ENCODE measurements around the gene OPN1MW.
A peak's percentile ranks its signal among the peaks of the same experiment; 100 is the strongest.
"Not testable (repeated sequence)": the region's sequence is repeated elsewhere in the genome, so short reads cannot be mapped to it uniquely, and the experiment has no call there.

OPN1MW gene

DNA sequence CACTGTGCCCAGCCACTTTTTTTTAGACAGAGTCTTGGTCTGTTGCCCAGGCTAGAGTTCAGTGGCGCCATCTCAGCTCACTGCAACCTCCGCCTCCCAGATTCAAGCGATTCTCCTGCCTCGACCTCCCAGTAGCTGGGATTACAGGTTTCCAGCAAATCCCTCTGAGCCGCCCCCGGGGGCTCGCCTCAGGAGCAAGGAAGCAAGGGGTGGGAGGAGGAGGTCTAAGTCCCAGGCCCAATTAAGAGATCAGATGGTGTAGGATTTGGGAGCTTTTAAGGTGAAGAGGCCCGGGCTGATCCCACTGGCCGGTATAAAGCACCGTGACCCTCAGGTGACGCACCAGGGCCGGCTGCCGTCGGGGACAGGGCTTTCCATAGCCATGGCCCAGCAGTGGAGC is at the start of gene OPN1MW:
Gene OPN1MW, plus strand, starts transcription at position 301 of the 400 bp plus-strand sequence. Its CDS starts 82 bp downstream, at position 383.
- DNase-seq (ENCODE audit: low read depth) = not testable (repeated sequence)

DNA sequence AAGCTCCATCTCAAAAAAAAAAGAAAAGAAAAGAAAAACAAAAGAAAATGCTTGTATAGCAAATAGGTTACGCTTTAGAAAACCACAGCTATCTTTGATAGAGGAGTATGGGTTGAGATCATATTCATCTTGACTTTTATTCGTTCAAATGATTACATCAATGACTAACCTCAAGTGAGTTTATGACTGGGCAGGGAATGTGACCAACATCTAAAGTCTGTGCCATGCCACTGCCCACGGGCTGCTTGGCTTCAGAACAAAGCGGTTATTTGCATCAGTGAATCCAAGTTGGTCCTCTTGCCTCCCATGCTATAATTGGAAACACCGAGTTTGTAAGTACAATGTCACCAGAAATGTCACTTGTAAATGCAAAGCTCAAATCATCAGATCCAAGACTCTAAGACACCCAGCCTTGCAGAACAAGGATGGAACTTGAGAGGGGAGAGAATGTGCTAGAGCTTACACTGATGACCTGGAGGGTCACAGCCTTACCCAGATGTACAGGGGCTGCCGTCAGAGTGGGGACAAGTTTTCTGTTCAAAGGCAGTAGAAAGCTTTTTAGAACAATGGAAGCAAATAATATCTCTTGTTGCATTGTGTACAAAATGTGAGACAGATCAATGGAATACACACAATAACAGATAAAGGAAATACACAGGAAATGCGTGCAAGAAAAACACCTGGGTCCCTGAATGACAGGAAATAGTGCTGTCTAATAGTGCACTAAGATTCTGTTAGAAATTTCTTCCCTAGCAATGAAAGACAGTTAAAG is 46.8 kb upstream of the OPN1MW start:
- peak; percentile 23 for DNase-seq (ENCODE audit: low read depth)

DNA sequence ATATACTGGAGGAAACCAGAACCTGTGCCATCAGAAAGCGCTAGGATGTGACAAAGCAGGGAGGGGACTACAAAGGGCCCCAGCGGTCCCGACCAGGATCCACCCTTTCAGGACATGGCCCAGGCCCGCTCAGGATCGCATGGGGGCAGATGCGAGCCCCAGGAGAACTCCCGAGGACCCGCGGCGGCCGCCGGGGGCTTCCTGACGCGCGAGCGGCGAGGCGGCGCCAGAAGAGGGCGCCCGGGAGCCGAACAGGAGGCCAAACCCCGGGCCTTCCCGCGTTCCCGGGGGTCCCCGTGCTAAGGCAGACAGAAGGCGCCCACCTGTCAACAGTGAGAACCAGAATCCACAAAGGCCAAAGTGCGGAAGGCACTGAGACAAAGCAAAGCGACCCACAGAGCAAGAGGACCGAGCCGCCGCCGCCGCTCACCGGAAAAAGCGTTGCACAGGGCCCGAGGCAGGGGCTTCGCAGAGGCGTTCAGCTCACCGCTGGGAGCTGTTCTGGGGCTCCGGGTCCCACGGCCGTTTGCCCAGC is 45.7 kb upstream of the OPN1MW start:
- DNase-seq (ENCODE audit: low read depth) = peak; percentile 55

DNA sequence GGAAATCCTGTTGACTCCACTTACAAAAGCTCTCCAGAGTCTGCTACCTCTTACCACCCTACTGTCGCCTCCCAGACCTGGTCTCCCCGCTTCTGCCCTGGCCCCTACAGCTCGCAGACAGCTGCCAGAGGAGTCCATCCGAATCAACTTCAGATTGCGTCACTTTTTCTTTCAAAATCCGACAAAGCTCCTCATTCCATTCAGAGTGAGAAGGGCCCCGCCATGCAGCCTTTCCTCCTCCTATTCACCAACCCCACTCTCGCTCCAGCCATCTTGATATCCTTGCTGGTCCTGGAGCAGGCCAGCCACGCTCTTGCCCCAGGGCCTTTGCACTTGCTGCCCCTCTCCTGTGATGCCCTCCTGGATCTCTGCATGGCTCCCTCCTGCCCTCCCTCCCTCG is 43.5 kb upstream of the OPN1MW start:
- DNase-seq (ENCODE audit: low read depth) = no peak

DNA sequence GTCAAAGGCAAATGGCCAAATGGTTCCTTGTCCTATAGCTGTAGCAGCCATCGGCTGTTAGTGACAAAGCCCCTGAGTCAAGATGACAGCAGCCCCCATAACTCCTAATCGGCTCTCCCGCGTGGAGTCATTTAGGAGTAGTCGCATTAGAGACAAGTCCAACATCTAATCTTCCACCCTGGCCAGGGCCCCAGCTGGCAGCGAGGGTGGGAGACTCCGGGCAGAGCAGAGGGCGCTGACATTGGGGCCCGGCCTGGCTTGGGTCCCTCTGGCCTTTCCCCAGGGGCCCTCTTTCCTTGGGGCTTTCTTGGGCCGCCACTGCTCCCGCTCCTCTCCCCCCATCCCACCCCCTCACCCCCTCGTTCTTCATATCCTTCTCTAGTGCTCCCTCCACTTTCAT is 42.2 kb upstream of the OPN1MW start:
- no peak for DNase-seq (ENCODE audit: low read depth)

DNA sequence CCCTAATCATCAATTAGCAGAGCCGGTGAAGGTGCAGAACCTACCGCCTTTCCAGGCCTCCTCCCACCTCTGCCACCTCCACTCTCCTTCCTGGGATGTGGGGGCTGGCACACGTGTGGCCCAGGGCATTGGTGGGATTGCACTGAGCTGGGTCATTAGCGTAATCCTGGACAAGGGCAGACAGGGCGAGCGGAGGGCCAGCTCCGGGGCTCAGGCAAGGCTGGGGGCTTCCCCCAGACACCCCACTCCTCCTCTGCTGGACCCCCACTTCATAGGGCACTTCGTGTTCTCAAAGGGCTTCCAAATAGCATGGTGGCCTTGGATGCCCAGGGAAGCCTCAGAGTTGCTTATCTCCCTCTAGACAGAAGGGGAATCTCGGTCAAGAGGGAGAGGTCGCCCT is 41.7 kb upstream of the OPN1MW start:
- DNase-seq (ENCODE audit: low read depth) = no peak

DNA sequence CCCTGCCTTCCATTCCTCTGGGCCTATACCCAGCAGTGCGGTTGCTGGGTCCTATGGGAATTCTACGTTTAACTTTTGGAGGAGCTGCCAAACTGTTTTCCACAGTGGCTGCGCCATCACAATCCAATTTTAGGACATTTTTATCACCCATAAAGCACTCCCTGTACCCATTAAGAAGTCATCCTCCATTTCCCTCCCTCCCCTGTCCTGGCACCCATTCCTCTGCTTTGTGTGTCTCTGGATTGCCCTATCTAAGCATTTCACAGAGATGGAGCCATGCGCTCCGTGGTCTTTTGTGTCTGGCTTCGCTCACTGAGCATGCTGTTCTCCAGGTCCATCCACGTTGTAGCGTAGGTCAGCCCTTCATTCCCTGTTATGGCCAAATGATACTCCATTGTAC is 40.0 kb upstream of the OPN1MW start:
- DNase-seq (ENCODE audit: low read depth) = no peak

DNA sequence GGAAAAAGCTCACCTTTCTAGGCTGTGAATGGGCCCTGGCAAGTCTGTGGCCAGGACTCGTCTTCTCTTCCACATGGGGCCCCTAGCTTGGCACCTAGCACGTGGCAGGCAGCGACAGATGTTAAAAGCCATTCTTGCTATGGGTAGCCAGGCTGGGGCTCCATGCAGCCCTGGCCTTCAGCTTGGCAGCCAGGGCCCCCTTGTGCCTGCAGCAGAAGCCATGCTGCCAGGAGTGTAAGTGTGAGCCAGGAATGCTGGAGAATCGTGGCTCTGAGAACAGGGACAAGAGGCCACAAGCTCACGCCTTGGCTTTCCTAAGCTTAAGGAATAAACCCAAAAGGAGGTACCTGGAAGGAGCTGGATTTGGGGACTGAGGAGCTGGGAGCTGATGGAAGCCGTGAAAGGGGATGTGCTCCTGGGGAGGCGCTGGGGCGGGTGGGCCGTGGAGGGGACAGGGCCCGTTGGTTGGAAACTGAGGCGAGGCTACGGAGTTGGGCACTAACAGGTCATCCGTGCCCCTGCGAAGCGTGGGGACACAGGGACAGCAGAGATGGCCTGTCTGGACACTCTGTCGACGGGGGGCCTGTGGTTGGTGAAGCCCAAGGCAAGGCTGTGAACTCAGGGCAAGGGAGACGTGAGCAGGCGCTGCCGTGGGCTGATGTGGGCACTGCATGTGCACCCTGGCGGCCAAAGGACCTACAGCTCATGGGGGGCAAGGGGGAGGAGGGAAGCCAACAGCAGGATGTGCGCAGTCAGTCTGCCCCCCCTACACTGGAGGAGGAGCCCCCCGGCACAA is 39.2 kb upstream of the OPN1MW start:
- no peak for DNase-seq (ENCODE audit: low read depth)

DNA sequence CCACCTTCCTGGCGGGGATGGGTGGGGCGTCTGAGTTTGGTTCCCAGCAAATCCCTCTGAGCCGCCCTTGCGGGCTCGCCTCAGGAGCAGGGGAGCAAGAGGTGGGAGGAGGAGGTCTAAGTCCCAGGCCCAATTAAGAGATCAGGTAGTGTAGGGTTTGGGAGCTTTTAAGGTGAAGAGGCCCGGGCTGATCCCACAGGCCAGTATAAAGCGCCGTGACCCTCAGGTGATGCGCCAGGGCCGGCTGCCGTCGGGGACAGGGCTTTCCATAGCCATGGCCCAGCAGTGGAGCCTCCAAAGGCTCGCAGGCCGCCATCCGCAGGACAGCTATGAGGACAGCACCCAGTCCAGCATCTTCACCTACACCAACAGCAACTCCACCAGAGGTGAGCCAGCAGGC is 38.4 kb upstream of the OPN1MW start, which contains the start of gene OPN1LW:
Gene OPN1LW, plus strand, starts transcription at position 234 of the 400 bp plus-strand sequence. Its CDS starts 41 bp downstream, at position 275.
- not testable (repeated sequence) for DNase-seq (ENCODE audit: low read depth)

DNA sequence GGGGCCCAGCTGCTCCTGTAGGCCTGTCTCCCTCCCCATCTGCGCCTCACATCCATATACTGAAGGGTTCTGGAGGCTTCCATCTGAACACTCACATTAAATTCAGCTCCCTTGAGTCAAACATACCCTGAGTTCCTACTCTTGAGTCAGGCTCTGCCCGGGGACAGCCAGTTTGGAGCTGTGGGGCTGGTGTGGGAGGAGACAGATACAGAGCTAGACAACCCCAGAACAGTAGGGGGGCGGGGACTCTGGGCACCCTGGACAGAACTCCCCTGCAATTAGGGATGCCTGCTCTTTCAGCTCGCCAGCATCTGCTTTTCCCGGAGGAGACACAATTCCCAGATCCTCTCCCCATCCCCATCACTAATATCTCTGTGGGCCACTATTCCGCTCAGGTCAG is 31.4 kb upstream of the OPN1MW start:
- not testable (repeated sequence) for DNase-seq (ENCODE audit: low read depth)

DNA sequence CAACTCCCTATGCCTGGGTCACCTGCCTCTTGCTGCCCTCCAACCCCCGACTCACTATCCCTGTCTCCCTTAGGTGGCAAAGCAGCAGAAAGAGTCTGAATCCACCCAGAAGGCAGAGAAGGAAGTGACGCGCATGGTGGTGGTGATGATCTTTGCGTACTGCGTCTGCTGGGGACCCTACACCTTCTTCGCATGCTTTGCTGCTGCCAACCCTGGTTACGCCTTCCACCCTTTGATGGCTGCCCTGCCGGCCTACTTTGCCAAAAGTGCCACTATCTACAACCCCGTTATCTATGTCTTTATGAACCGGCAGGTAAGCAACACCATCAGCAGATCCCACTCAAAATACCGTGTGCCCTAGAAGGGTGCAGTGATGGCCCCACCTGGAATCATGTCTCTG is 26.2 kb upstream of the OPN1MW start:
- not testable (repeated sequence) for DNase-seq (ENCODE audit: low read depth)

DNA sequence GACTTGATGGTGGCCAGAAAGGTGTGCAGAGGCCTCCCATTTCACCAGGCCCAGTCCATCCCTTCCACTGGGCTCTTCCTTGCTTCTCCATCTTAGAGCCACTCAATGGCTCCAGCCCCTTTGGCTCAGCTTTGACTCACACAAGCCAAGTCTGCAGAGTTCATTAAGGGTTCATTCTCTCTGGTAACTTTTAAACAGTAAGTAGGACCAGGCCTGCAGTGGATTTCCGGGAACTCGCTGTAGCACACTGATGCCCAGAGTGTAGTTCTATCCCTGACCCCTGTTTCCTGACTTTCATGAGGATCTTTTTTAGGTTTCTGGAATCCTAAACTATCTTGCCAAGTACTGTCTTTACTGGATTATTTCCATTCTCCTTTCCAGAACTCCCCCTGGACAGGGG is 25.2 kb upstream of the OPN1MW start:
- DNase-seq (ENCODE audit: low read depth) = not testable (repeated sequence)

DNA sequence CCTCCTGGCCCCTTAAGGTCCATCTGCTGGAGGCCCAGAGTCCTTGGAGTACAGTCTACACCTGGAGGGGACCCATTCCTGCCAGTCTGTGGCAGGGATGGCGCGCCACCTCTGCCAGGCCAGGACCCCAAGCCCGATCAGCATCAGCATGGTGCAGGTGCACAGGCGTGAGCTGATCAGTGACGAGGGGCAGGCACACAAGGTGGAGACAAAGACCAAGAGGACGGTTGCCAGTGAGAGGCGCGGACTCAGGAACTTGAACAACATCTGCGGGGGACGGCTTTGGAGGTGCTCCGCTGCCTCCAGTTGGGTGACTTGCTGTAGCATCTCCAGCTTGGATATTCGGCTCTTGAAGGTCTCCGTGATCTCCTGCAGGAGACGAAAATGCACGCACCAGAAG is 23.1 kb upstream of the OPN1MW start:
- not testable (repeated sequence) for DNase-seq (ENCODE audit: low read depth)

DNA sequence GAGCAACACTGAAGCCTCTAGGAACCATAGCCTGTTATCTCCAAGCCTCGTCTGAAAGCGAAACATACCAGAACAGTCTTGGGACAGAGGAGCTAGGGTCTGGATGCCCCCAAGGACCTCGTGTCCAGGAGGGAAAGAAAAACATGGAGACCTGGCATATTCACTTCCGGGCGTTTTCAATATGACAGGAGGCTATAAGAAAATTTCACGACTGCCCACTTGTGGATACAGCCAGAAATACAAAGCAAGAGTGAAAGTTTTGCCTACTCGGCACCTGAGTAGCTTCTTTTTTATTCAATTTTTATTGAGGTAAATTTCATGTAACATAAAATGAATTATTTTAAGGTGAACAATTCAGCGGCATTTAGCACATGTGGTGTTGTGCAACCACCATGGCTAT is 17.5 kb upstream of the OPN1MW start:
- not testable (repeated sequence) for DNase-seq (ENCODE audit: low read depth)

DNA sequence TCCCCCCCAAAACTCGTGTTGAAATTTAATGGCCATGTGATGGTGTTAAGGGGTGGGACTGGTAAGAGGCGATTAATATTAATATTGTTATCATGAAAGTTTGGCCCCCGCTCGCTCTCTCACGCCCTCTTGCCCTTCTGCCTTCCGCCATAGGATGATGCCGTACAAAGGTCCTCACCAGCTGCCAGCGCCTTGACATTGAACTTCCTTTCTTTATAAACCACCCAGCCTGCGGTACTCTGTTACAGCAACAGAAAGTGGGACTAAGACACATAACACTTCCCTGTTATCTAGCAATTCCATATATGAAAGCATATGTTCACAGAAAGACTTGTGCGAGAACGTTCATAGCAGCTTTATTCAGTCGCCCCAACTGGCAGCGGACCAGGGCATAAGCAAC is 14.0 kb upstream of the OPN1MW start:
- DNase-seq (ENCODE audit: low read depth) = not testable (repeated sequence)

DNA sequence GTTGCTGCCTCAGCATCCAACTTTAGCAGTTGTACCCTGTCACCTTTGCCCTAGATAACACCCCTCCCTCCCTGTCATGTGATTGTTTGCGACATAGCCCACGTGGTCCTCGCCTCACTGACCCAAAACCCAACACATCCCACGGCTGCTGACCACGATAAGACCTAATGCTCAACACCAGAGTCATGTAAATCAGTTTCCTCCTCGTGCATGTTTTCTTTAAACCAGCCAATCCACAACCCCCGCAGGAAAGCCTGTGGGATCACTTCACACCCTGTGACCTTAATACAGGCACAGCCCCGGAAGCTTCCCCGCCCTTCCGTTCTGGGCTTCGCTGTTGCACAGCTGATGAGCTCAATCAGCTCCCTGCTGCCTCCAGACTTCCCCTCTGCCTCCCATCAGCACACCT is 9.9 kb upstream of the OPN1MW start:
- DNase-seq (ENCODE audit: low read depth) = not testable (repeated sequence)

DNA sequence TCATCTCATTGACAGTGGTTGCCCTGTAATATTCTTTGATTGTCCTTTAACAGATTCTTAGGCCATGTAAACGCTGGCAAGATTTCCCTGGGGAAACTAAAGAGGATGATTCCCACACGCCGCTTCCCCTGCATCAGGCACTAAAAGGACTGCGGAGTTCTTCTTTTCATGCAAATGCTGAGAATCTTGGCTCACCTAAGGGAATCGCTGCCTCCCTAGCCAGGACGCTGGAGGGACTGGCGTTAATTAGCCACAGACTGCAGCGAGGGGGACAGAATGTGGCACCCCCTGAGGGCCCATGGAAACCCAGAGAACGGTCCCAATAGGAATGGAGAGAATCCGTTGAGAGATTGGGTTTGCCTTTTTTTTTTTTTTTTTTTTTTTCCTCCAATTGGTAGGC is 8.0 kb upstream of the OPN1MW start:
- not testable (repeated sequence) for DNase-seq (ENCODE audit: low read depth)

DNA sequence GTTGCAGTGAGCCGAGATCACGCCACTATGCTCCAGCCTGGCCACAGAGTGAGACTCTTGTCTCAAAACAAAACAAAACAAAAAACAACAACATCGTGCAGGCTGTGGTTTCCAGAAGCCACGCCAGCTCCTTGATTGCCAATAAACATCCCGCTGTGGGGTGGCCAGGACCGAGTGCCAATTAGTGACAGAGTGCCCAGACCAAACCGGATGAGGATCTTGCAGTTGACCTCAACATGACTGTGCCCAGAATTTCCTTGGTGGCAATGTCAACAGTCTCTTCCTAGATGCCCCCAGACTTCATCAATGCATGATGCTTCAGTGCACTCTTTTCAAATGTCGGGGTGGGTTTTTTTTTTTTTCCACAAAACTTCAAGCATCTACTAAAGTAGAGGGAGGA is 1.4 kb downstream of the OPN1MW start:
- DNase-seq (ENCODE audit: low read depth) = not testable (repeated sequence)

DNA sequence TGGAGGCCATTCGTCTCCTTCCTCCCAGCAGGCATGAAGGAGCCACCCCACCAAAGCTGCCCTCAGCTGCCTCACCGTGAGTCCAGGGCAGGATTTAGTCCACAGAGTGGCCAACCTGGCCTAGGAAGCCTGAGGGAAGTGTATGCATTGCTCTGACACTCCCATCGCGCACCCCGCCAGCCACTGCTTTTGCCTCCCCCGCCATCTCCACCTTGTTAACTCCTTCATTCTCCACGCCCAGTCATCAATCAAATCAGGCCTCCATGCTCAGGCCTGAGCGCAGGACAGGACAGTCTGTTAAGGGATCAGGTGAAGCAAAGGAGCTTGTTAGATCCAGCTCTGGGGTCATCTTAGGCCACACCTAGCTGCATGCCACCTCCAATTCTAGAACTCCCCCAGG is 10.4 kb downstream of the OPN1MW start:
- DNase-seq (ENCODE audit: low read depth) = not testable (repeated sequence)

DNA sequence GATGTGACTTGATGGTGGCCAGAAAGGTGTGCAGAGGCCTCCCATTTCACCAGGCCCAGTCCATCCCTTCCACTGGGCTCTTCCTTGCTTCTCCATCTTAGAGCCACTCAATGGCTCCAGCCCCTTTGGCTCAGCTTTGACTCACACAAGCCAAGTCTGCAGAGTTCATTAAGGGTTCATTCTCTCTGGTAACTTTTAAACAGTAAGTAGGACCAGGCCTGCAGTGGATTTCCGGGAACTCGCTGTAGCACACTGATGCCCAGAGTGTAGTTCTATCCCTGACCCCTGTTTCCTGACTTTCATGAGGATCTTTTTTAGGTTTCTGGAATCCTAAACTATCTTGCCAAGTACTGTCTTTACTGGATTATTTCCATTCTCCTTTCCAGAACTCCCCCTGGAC is 11.9 kb downstream of the OPN1MW start:
- DNase-seq (ENCODE audit: low read depth) = not testable (repeated sequence)

DNA sequence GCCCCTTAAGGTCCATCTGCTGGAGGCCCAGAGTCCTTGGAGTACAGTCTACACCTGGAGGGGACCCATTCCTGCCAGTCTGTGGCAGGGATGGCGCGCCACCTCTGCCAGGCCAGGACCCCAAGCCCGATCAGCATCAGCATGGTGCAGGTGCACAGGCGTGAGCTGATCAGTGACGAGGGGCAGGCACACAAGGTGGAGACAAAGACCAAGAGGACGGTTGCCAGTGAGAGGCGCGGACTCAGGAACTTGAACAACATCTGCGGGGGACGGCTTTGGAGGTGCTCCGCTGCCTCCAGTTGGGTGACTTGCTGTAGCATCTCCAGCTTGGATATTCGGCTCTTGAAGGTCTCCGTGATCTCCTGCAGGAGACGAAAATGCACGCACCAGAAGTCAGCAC is 14.1 kb downstream of the OPN1MW start:
- DNase-seq (ENCODE audit: low read depth) = not testable (repeated sequence)

DNA sequence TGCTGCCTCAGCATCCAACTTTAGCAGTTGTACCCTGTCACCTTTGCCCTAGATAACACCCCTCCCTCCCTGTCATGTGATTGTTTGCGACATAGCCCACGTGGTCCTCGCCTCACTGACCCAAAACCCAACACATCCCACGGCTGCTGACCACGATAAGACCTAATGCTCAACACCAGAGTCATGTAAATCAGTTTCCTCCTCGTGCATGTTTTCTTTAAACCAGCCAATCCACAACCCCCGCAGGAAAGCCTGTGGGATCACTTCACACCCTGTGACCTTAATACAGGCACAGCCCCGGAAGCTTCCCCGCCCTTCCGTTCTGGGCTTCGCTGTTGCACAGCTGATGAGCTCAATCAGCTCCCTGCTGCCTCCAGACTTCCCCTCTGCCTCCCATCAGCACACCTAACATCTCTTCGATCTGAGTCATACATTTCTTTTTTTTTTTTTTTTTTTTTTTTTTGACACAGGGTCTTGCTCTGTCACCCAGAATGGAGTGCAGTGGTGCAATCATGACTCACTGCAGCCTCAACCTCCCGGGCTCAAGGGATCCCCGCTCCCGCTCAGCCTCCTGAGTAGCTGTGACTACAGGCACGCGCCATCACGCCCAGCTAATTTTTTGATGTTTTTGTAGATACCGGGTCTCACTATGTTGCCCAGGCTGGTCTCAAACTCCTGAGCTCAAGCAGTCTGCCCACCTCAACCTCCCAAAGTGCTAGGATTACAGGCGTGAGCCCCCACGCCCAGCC is 27.4 kb downstream of the OPN1MW start:
- DNase-seq (ENCODE audit: low read depth) = not testable (repeated sequence)
